Parietal lobe (tissue), 2 donors: ENCODE data around the gene CFAP53. TPM values are rescaled to one million over a fixed set of nuclear protein-coding genes. Genes with fewer than 3 reads are reported as not detected.

Experiments
- small RNA-seq: library from RNA; depleted of rRNA; stranded (forward); fragments of <200 nt; gene quantifications from one replicate; pipeline ENCODE3, GENCODE V24; 2014; ENCODE audit warnings: low replicate concordance
- total RNA-seq: library from RNA; depleted of rRNA; stranded (reverse); fragments of >200 nt; gene quantifications from one replicate; pipeline ENCODE4 v1.2.3, GENCODE V29; 2014

Gene CFAP53, protein sequence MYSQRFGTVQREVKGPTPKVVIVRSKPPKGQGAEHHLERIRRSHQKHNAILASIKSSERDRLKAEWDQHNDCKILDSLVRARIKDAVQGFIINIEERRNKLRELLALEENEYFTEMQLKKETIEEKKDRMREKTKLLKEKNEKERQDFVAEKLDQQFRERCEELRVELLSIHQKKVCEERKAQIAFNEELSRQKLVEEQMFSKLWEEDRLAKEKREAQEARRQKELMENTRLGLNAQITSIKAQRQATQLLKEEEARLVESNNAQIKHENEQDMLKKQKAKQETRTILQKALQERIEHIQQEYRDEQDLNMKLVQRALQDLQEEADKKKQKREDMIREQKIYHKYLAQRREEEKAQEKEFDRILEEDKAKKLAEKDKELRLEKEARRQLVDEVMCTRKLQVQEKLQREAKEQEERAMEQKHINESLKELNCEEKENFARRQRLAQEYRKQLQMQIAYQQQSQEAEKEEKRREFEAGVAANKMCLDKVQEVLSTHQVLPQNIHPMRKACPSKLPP
- 1.6 TPM for total RNA-seq

DNA sequence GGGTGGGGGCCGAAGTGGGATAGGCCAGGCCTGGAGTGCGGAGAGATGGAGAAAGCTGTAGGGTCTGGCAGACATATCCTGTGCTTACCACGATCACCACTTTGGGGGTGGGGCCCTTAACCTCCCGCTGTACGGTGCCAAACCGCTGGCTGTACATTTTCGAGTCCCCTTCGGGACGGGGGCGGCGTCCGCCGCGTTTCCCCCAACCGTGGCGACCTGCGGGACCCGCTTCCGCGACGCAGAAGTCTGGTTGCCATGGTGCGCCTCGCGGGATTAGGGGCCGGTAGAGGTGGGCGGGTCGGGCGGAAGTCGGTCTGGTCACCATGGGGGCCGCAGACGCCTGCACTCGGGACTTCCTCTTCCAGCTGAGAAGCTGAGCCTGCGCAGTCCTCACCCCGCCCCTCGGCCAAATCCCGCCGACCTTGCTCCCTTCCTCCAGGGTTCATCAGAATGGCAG, at the start of gene CFAP53:
Gene CFAP53 (minus strand): TSS at position 248 of the 457 bp plus-strand sequence. CDS start 91 bp downstream, at position 157.

DNA sequence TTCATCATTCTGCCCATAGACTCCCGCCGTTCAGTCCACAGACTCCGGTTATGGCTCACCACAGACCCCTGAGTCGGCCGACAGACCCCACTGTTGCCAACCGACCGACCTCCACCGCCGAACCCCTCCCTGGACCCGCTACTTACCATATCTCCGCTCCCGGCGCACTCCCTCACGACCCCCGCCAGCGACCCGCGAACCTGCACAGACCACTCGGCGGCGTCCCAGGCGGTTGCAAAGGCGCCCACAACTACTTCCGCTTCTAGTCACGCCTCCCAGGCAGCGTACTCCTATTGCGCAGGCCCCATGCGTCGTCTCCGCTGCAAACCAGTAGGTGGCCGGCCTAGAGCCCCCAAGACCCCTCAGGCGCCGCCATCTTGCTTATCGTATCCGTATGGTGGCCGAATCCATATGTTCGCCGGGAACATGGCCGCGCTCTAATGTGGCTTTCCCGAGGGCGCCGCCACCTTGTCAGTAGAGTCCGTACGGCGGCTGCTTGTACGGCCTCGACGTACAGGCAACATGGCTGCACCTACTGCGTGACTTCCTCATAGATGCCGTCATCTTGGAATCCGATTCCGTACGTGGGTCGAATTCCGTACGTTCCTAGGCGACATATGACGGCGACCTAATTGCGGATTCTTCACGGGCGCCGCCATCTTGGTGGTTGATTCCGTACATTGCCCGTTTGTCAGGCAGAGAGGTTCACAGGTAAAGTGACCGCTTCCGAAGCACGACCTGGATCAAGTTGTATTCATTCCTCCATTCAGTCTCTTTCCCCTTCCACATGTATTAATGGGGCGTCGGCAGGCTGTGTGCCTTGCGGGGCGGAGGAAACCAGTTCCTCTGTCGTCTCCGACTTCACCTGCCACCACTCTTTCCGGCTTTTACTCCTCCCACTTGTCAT, 21.4 kb upstream of the CFAP53 start, which contains the start of gene CXXC1:
Gene CXXC1 (minus strand): TSS at position 252 of the 907 bp plus-strand sequence. CDS start 103 bp downstream, at position 149.

DNA sequence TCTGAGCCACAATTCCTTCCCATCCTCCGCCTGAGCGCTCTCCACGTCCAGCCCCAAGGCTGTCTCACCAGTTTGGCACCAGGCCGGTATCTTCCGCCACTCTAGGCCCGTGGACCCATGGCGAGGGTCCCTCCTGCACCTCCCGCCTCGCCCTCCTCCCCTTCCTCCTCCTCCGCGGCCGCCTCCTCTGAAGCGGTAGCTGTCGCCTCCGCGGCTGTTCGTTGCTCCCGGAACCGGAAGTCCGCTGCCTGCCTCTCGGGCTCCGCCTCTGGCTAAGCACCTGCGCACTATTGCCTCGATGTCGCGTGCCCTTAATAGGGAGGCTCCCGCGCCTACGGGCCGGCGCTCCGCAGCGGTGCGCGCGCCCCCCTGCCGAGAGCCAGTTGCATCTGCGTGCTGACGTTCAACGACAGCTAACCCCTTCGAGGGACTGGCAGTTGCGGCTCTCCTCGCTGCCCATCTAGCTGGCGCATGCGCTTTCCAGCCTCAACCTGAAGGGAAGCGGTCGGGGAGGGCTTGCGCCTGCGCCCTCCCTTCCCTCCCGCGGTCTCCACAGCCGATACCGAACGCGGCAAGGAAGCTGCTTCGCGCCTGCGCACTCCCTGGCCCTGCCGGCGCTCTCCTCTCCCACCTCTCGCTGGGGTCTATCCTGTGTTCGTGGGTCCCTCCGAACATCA, 15.1 kb upstream of the CFAP53 start, which contains the start of gene MBD1:
Gene MBD1 (minus strand): TSS at position 229 of the 677 bp plus-strand sequence. CDS start 1,531 bp downstream, outside the sequence.

DNA sequence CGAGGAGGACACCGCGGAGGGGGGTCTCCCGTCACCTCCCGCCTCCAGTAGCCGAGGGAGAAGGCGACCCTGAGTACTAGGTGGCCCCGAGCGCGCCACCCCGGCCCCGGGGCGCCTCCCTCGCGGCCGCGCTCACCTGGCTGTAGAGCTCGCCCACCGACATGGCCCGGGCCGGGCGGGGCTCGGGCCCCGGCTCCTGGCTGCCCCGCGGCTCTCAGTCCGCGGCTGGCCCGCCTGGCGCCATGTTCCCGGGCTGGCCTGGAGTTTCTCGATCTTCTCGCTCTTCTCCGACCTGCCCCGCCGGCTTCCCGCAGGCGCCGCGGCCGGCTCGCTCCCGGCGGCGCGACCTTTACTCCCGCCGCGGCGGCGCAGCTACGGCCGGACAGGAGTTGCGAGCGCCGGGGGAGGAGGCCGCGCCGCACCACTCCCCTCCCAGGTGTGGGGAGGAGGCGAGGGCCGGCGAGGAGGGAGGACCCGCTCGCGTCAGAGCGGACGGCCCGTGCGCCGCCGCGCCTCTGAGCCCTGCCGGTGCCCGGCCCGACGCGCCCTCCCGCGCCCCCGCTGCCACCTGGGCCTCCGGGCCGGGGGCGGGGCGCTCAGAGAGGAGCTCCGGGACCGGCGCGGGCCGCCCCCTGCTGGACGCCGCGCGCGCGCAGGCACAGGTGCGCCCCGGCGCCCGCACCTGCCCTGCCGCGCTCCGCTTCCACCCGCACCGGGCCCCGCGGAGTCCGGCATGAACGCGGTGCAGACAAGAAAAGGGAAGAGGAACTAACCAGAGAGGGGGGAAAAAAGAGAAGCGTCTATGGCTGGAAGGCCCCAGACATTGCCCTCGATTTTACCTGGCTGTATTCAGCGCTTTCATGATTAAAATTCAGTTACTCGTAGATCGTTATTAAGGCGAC, 71.4 kb downstream of the CFAP53 start, which contains the start of gene MYO5B:
Gene MYO5B (minus strand): TSS at position 517 of the 902 bp plus-strand sequence. CDS start 354 bp downstream, at position 163.

Small RNAs within 50 kb of the gene (small RNA-seq; reads per million reads assigned to genes)
- gene RN7SL310P = not detected

Other genes with a start within 250 kb of the CFAP53 start
- 39.4 TPM for gene MYO5B, start 71.3 kb downstream of the CFAP53 start, total RNA-seq
- 96.7 TPM for gene MBD1, start 15.0 kb upstream of the CFAP53 start, total RNA-seq
- gene CXXC1, start 21.2 kb upstream of the CFAP53 start, total RNA-seq = 56.7 TPM
- gene SKA1, start 108.6 kb upstream of the CFAP53 start, total RNA-seq = 1.9 TPM